H1 (cell line): ENCODE data around the gene MAML1. TPM values are rescaled to one million over a fixed set of nuclear protein-coding genes. Genes with fewer than 3 reads are reported as not detected.

Experiments used
- CTCF ChIA-PET: fragments of 300-600 bp; sonication (Branson Sonifier 250); formaldehyde crosslinking; loops from one replicate; lab custom pipeline; 2021; ENCODE audit not compliant: partially characterized antibody; lab: Charles Lee
- POLR2A ChIA-PET: fragments of 300-600 bp; sonication (Branson Sonifier 250); formaldehyde crosslinking; loops from one replicate; lab custom pipeline; 2021; ENCODE audit warnings: inconsistent platforms; ENCODE audit not compliant: partially characterized antibody; lab: Charles Lee
- DNase-seq, 2 experiments: peaks; one replicate each; pipeline versions ENCODE4 v3.0.0 to v3.0.0-alpha.2; 2010 to 2022; ENCODE audit warnings: low spot score in 2 of 2, low read depth in 1 of 2, mixed read lengths in 1 of 2
- FAIRE-seq: peaks from 2 replicates; lab custom pipeline; 2011; peaks lifted over from hg19 to GRCh38; lab: Jason Lieb, UNC
- H2AFZ ChIP-seq: 2 replicates; pipeline ENCODE4 v1.8.1; 2012; ENCODE audit warnings: low read length, inconsistent platforms
- H2AK5ac ChIP-seq: 2 replicates; pipeline ENCODE4 v1.6.1; 2013; ENCODE audit warnings: low read depth, low read length
- H2BK120ac ChIP-seq: replicated peaks from 2 replicates; pipeline ENCODE3; 2013; ENCODE audit warnings: low read depth, low read length, inconsistent platforms
- H2BK12ac ChIP-seq: 2 replicates; pipeline ENCODE4 v1.6.1; 2013; ENCODE audit warnings: low read depth, low read length
- H2BK15ac ChIP-seq: 2 replicates; pipeline ENCODE4 v1.6.1; 2013; ENCODE audit warnings: low read length
- H2BK20ac ChIP-seq: 2 replicates; pipeline ENCODE4 v1.6.1; 2013; ENCODE audit warnings: low read length
- H2BK5ac ChIP-seq: 2 replicates; pipeline ENCODE4 v1.6.1; 2013; ENCODE audit warnings: low read depth, low read length
- H3K14ac ChIP-seq: 2 replicates; pipeline ENCODE4 v1.6.1; 2013; ENCODE audit warnings: inconsistent platforms; ENCODE audit not compliant: insufficient read length
- H3K18ac ChIP-seq: 2 replicates; pipeline ENCODE4 v1.6.1; 2013; ENCODE audit warnings: low read length; ENCODE audit errors: extremely low read depth
- H3K23ac ChIP-seq: 2 replicates; pipeline ENCODE4 v1.6.1; 2013; ENCODE audit warnings: inconsistent platforms; ENCODE audit not compliant: insufficient read length
- H3K23me2 ChIP-seq: 2 replicates; pipeline ENCODE4 v1.6.1; 2013; ENCODE audit warnings: low read depth, low read length
- H3K27ac ChIP-seq: 2 replicates; pipeline ENCODE4 v1.6.1; 2011; ENCODE audit warnings: low read depth, low read length, inconsistent platforms
- H3K27me3 ChIP-seq, 4 experiments: replicated peaks in 1 of 4; 1 replicate in 1 of 4; 2 replicates in 3 of 4; pipeline versions ENCODE4 v1.6.1 to v1.8.1; 2011 to 2013; ENCODE audit warnings: low read length in 3 of 4, mild to moderate bottlenecking in 3 of 4, inconsistent platforms in 2 of 4, mixed read lengths in 2 of 4, moderate library complexity in 1 of 4; ENCODE audit not compliant: control insufficient read depth in 3 of 4, insufficient read depth in 3 of 4; ENCODE audit errors: extremely low read depth in 1 of 4
- H3K36me3 ChIP-seq, 4 experiments: 2 replicates each; pipeline versions ENCODE4 v1.6.1 to v1.8.1; 2011 to 2013; ENCODE audit warnings: mild to moderate bottlenecking in 4 of 4, low read length in 3 of 4, moderate library complexity in 2 of 4, control low read depth in 1 of 4, inconsistent platforms in 1 of 4; ENCODE audit not compliant: insufficient read depth in 4 of 4, control insufficient read depth in 2 of 4
- H3K4ac ChIP-seq: replicated peaks from 2 replicates; pipeline ENCODE3; 2013; ENCODE audit warnings: low read length, low read depth, mixed read lengths, inconsistent platforms; ENCODE audit not compliant: insufficient read length
- H3K4me1 ChIP-seq, 4 experiments: replicated peaks in 1 of 4; 1 replicate in 1 of 4; 2 replicates in 3 of 4; pipeline versions ENCODE4 v1.6.1 to v1.8.1; 2011 to 2013; ENCODE audit warnings: low read length in 3 of 4, inconsistent platforms in 2 of 4, mixed read lengths in 1 of 4; ENCODE audit not compliant: insufficient read depth in 4 of 4, control insufficient read depth in 3 of 4
- H3K4me2 ChIP-seq, 2 experiments: 2 replicates each; pipeline versions ENCODE4 v1.6.1 to v1.8.1; 2011 to 2013; ENCODE audit warnings: low read depth in 2 of 2, low read length in 2 of 2, control low read depth in 1 of 2, inconsistent platforms in 1 of 2, mild to moderate bottlenecking in 1 of 2; ENCODE audit not compliant: insufficient read depth in 1 of 2
- H3K4me3 ChIP-seq, 4 experiments: fragments of 200-600, 300-600 bp in 1 of 4; sonication (generic), shearing (Covaris generic), sonication (Bioruptor Twin) in 1 of 4; 2 replicates each; pipeline versions ENCODE4 v1.5.1 to v1.8.1; 2011 to 2016; ENCODE audit warnings: low read length in 4 of 4, low read depth in 3 of 4, control low read depth in 2 of 4, inconsistent platforms in 2 of 4, mild to moderate bottlenecking in 2 of 4, mixed read lengths in 1 of 4, moderate library complexity in 1 of 4; ENCODE audit not compliant: insufficient read depth in 2 of 4; ENCODE audit errors: extremely low read depth in 1 of 4
- H3K56ac ChIP-seq: replicated peaks from 2 replicates; pipeline ENCODE3; 2013; ENCODE audit warnings: low read depth, mild to moderate bottlenecking, mixed read lengths, low read length, inconsistent platforms; ENCODE audit not compliant: insufficient read length
- H3K79me1 ChIP-seq: 2 replicates; pipeline ENCODE4 v1.6.1; 2013; ENCODE audit warnings: low read depth, low read length, control low read depth
- H3K79me2 ChIP-seq, 2 experiments: 2 replicates each; pipeline versions ENCODE4 v1.6.1 to v1.8.1; 2012 to 2013; ENCODE audit warnings: low read length in 2 of 2, mild to moderate bottlenecking in 2 of 2, inconsistent platforms in 1 of 2; ENCODE audit not compliant: insufficient read depth in 2 of 2, control insufficient read depth in 1 of 2
- H3K9ac ChIP-seq, 4 experiments: replicated peaks in 1 of 4; 1 replicate in 1 of 4; 2 replicates in 3 of 4; pipeline versions ENCODE4 v1.6.1 to v1.8.1; 2011 to 2013; ENCODE audit warnings: low read depth in 3 of 4, low read length in 3 of 4, control low read depth in 2 of 4, mild to moderate bottlenecking in 2 of 4, moderate library complexity in 2 of 4, inconsistent platforms in 1 of 4; ENCODE audit errors: extremely low read depth in 1 of 4
- H3K9me3 ChIP-seq, 2 experiments: 2 replicates each; pipeline versions ENCODE4 v1.6.1 to v1.8.1; 2012 to 2013; ENCODE audit warnings: mild to moderate bottlenecking in 2 of 2, moderate library complexity in 2 of 2, control low read depth in 1 of 2, inconsistent platforms in 1 of 2, low read depth in 1 of 2, low read length in 1 of 2, mixed read lengths in 1 of 2; ENCODE audit not compliant: insufficient read depth in 2 of 2
- H4K20me1 ChIP-seq, 2 experiments: replicated peaks in 1 of 2; 2 replicates each; pipeline versions ENCODE3 to v1.8.1; 2011 to 2013; ENCODE audit warnings: inconsistent platforms in 2 of 2, low read length in 2 of 2, mild to moderate bottlenecking in 1 of 2; ENCODE audit not compliant: insufficient read depth in 2 of 2, control insufficient read depth in 1 of 2
- H4K5ac ChIP-seq: 2 replicates; pipeline ENCODE4 v1.6.1; 2013; ENCODE audit warnings: low read length, low read depth, mixed read lengths, inconsistent platforms; ENCODE audit not compliant: insufficient read length
- H4K8ac ChIP-seq: 2 replicates; pipeline ENCODE4 v1.8.0; 2013; ENCODE audit warnings: mild to moderate bottlenecking, moderate library complexity, low read length, inconsistent platforms; ENCODE audit not compliant: insufficient read depth; ENCODE audit errors: extremely low read depth
- H4K91ac ChIP-seq: replicated peaks from 2 replicates; pipeline ENCODE3; 2013; ENCODE audit warnings: low read length, mixed read lengths, inconsistent platforms; ENCODE audit not compliant: insufficient read length
- CBX5 ChIP-seq: fragments of 300-800, 300-1000 bp; sonication (generic); IDR thresholded peaks from 2 replicates; pipeline ENCODE4 v1.7.1; 2016; ENCODE audit warnings: antibody characterized with exemption, low read length, low read depth
- CEBPB ChIP-seq: IDR thresholded peaks from 2 replicates; pipeline ENCODE4 v1.6.1; 2012; ENCODE audit warnings: low read depth, low read length
- CREB1 ChIP-seq: IDR thresholded peaks from 2 replicates; pipeline ENCODE4 v1.6.1; 2012; ENCODE audit warnings: inconsistent platforms
- FOSL1 ChIP-seq: IDR thresholded peaks from 2 replicates; pipeline ENCODE4 v1.6.1; 2011; ENCODE audit warnings: mild to moderate bottlenecking, low read depth, low read length, moderate library complexity; ENCODE audit not compliant: insufficient read depth
- JUND ChIP-seq: IDR thresholded peaks from 2 replicates; pipeline ENCODE4 v1.6.1; 2011; ENCODE audit warnings: mild to moderate bottlenecking, improper control_type of control experiment, low read length
- KDM1A ChIP-seq: fragments of 200-600, 300-600 bp; sonication (generic); IDR thresholded peaks from 2 replicates; pipeline ENCODE4 v1.7.1; 2016; ENCODE audit warnings: mild to moderate bottlenecking, low read length, borderline replicate concordance
- SIN3A ChIP-seq, 2 experiments: IDR thresholded peaks in 1 of 2; conservative IDR thresholded peaks in 1 of 2; 2 replicates each; pipeline ENCODE4 v1.6.1; 2011 to 2012; ENCODE audit warnings: low read length in 2 of 2, improper control_type of control experiment in 1 of 2, low read depth in 1 of 2, mild to moderate bottlenecking in 1 of 2
- SP2 ChIP-seq: IDR thresholded peaks from 2 replicates; pipeline ENCODE4 v1.6.1; 2012; ENCODE audit warnings: mild to moderate bottlenecking, low read length, inconsistent platforms
- ZNF274 ChIP-seq: IDR thresholded peaks from 2 replicates; pipeline ENCODE4 v1.7.0; 2012; ENCODE audit warnings: low read length, borderline replicate concordance; ENCODE audit errors: extremely low read depth
- WGBS, 2 experiments: shearing (Covaris generic) in 1 of 2; methylation state at CpG; one replicate each; pipeline versions ENCODE4 v1.1.6 to v1.1.7; 2013 to 2015; ENCODE audit warnings: low lambda C conversion rate in 2 of 2, mixed read lengths in 2 of 2, inconsistent platforms in 1 of 2, low coverage in 1 of 2, missing lambda C conversion rate in 1 of 2; ENCODE audit not compliant: insufficient replicate concordance in 2 of 2, insufficient coverage in 1 of 2, insufficient read length in 1 of 2; ENCODE audit errors: extremely low coverage in 1 of 2, missing lambda C conversion rate in 1 of 2; 5-methylcytosine and 5-hydroxymethylcytosine counted together
- polyA plus RNA-seq, 7 experiments: library from polyadenylated mRNA; depleted of rRNA in 3 of 7; stranded (reverse) in 5 of 7; unstranded in 2 of 7; fragments of >200 nt in 5 of 7; fragments of 200-250 nt in 2 of 7; gene quantifications; 1 replicate in 5 of 7; 2 replicates in 1 of 7; 4 replicates in 1 of 7; pipeline versions ENCODE4 v1.2.1 to v1.2.3, GENCODE V29; 2011 to 2013; ENCODE audit warnings: missing spikeins in 2 of 7, mixed read lengths in 2 of 7
- total RNA-seq: library from RNA; stranded (reverse); fragmentation: NEBNext Ultra II Directional; extraction: Animal tissue kit (Norgen Biotek cat#: 25700); gene quantifications from 2 replicates; pipeline ENCODE4 v1.2.1, GENCODE V29; 2021
- TF ChIP-seq, protein P1 (sequence below): IDR thresholded peaks from 2 replicates; pipeline ENCODE4 v1.6.1; 2011; ENCODE audit warnings: low read length, improper control_type of control experiment
- TF ChIP-seq, protein P2 (sequence below): IDR thresholded peaks from 2 replicates; pipeline ENCODE4 v1.6.1; 2012; ENCODE audit warnings: inconsistent platforms

MAML1 gene
- total and polyA plus RNA-seq, 2 of the 8 experiments (the other 6 are each of a cell fraction or from before 2014, with no cell fraction given), result 17.1 to 41.9 TPM

GRCh38 chr5:179698935-179699615, 33.5 kb upstream of the MAML1 start, which contains the start of gene CANX:
TSS of gene CANX (plus strand) at chr5:179698967. CDS start at chr5:179705682, 6,715 bp downstream.
- no peak for FAIRE-seq
- WGBS, 2 experiments, result 2% methylated on average over 39 of the region's 58 CpGs; no CpG with 5 or more reads in 1 of the 2 experiments
- CTCF ChIA-PET, result no interaction called here
- TF ChIP-seq SP2 (no peak), CREB1 (no peak), ZNF274 (no peak), FOSL1 (no peak), SIN3A (conservative IDR thresholded peaks at IDR 0.05 in 1 of 2, IDR thresholded peaks at IDR 0.05 in 1 of 2; ENCODE audit: low read depth in 1 of 2, low read length in 2 of 2) (peak in 1 of 2 experiments; percentile 25; a peak in 1 of 4 replicates), KDM1A (no peak), CEBPB (no peak), JUND (no peak), CBX5 (no peak)
- TF ChIP-seq, protein P1, sequence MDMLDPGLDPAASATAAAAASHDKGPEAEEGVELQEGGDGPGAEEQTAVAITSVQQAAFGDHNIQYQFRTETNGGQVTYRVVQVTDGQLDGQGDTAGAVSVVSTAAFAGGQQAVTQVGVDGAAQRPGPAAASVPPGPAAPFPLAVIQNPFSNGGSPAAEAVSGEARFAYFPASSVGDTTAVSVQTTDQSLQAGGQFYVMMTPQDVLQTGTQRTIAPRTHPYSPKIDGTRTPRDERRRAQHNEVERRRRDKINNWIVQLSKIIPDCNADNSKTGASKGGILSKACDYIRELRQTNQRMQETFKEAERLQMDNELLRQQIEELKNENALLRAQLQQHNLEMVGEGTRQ, result peak; percentile 87
- TF ChIP-seq, protein P2, sequence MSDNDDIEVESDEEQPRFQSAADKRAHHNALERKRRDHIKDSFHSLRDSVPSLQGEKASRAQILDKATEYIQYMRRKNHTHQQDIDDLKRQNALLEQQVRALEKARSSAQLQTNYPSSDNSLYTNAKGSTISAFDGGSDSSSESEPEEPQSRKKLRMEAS, result peak; percentile 94

More at GRCh38 chr5:179698935-179699615, 33.5 kb upstream of the MAML1 start, which contains the start of gene CANX:
- H3K9ac ChIP-seq, result peak within 1 kb of the TSS; percentile 95 to 99 (median 98)
- peak within 1 kb of the TSS; percentile 82 to 96 for H3K4me2 ChIP-seq
- H3K4me1 ChIP-seq, result peaks cover 0 to 9% (median 2%) of the 10 kb centered on the region in 4 experiments; a peak in 3 of 7 replicates
- H3K18ac ChIP-seq, result peak within 1 kb of the TSS; percentile 87
- no peaks in the 10 kb centered on the region for H3K27me3 ChIP-seq
- peak within 1 kb of the TSS; percentile 41 for H2BK120ac ChIP-seq
- peak within 1 kb of the TSS; percentile 89 for H3K4ac ChIP-seq
- POLR2A ChIA-PET, result interaction anchor here (0.9 to 3.1 kb wide), 8 partner anchors 9 to 80 kb away, joined by 4 to 12 read pairs (median 5); partner anchors contain the start of genes HNRNPH1 and MAML1
- no peak within 1 kb of the TSS for H2BK20ac ChIP-seq
- peak within 1 kb of the TSS; percentile 95 for H3K56ac ChIP-seq
- peak within 1 kb of the TSS; percentile 97 for H4K91ac ChIP-seq
- H4K5ac ChIP-seq, result peak within 1 kb of the TSS; percentile 84
- peaks cover 6% of the 10 kb centered on the region; the same call in 1 of the 2 replicates for H3K23me2 ChIP-seq
- peaks cover 3% of the 10 kb centered on the region for H3K79me1 ChIP-seq
- peak within 1 kb of the TSS; percentile 91 to 99 (median 96) for H3K4me3 ChIP-seq
- H3K36me3 ChIP-seq, result peaks cover 0 to 5% (median 2%) of the 10 kb centered on the region in 4 experiments; a peak in 3 of 8 replicates
- H2BK15ac ChIP-seq, result no peak within 1 kb of the TSS
- H4K20me1 ChIP-seq, result peaks cover 7 to 22% of the 10 kb centered on the region in 2 experiments
- DNase-seq, result no peak
- H3K14ac ChIP-seq, result peak within 1 kb of the TSS; percentile 83
- H3K79me2 ChIP-seq, result peaks cover 27 to 51% of the 10 kb centered on the region in 2 experiments
- H2BK5ac ChIP-seq, result peak within 1 kb of the TSS; percentile 84
- no peaks in the 10 kb centered on the region for H3K9me3 ChIP-seq
- peak within 1 kb of the TSS; percentile 91 for H3K27ac ChIP-seq
- H2AK5ac ChIP-seq, result no peak within 1 kb of the TSS
- no peak within 1 kb of the TSS for H2AFZ ChIP-seq
- peak within 1 kb of the TSS; percentile 99 for H4K8ac ChIP-seq
- no peak within 1 kb of the TSS for H3K23ac ChIP-seq
- peak within 1 kb of the TSS; percentile 76; the same call in 1 of the 2 replicates for H2BK12ac ChIP-seq
